ENCODE results near the gene COL15A1. TPM values are rescaled to one million over a fixed set of nuclear protein-coding genes. Genes with fewer than 3 reads are reported as not detected.
A peak's percentile ranks its signal among the peaks of the same experiment; 100 is the strongest.

COL15A1 gene
- total RNA-seq, 1 donor from 2014 or later = 11.8 TPM

DNA sequence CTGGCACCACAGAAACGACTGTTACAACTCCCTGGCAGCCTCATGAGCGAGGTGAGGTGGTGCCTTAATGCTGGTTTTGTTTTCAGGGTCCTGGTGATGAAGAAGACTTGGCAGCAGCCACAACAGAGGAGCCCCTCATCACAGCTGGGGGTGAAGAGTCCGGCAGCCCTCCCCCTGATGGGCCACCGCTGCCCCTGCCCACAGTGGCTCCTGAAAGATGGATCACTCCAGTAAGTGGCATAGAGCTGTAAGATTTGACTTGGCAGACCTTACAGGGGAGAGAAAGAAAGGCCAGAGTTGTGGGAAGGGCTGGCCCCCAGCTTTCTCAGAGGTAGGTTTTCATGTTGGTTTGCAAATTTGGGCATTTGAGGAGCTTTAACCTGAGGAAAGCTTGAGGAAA lies 72.2 kb downstream of the COL15A1 start:
- no peaks in the 10 kb centered on the region for H3K27me3 ChIP-seq (ENCODE audit: control insufficient read depth, insufficient read depth, low read length)
- H3K36me3 ChIP-seq (ENCODE audit: control insufficient read depth, insufficient read depth, low read length) = no peaks in the 10 kb centered on the region
- TF ChIP-seq, protein P1, sequence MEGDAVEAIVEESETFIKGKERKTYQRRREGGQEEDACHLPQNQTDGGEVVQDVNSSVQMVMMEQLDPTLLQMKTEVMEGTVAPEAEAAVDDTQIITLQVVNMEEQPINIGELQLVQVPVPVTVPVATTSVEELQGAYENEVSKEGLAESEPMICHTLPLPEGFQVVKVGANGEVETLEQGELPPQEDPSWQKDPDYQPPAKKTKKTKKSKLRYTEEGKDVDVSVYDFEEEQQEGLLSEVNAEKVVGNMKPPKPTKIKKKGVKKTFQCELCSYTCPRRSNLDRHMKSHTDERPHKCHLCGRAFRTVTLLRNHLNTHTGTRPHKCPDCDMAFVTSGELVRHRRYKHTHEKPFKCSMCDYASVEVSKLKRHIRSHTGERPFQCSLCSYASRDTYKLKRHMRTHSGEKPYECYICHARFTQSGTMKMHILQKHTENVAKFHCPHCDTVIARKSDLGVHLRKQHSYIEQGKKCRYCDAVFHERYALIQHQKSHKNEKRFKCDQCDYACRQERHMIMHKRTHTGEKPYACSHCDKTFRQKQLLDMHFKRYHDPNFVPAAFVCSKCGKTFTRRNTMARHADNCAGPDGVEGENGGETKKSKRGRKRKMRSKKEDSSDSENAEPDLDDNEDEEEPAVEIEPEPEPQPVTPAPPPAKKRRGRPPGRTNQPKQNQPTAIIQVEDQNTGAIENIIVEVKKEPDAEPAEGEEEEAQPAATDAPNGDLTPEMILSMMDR (IDR thresholded peaks at IDR 0.05; ENCODE audit: insufficient read depth, low read length, poor library complexity, severe bottlenecking) = no peak
- DNase-seq (ENCODE audit: low read depth) = no peak
- no peak overlapping the region for H3K4me3 ChIP-seq (ENCODE audit: low read depth, low read length)

- TF ChIP-seq, protein P1 (IDR thresholded peaks at IDR 0.05; ENCODE audit: insufficient read depth, low read length, poor library complexity, severe bottlenecking) = no peak
- no peaks in the 10 kb centered on the region for H3K36me3 ChIP-seq (ENCODE audit: control insufficient read depth, insufficient read depth, low read length)
- no peak for DNase-seq (ENCODE audit: low read depth)
- H3K27me3 ChIP-seq (ENCODE audit: control insufficient read depth, insufficient read depth, low read length) = no peaks in the 10 kb centered on the region
- no peak overlapping the region for H3K4me3 ChIP-seq (ENCODE audit: low read depth, low read length)
These were observed 73.1 kb downstream of the COL15A1 start for GRCh38 chr9:99016681-99017387.

GRCh38 chr9:99018653-99019052 lies 74.9 kb downstream of the COL15A1 start:
- Histone ChIP-seq H3K27me3 (ENCODE audit: control insufficient read depth, insufficient read depth, low read length) (no peaks in the 10 kb centered on the region), H3K4me3 (ENCODE audit: low read depth, low read length) (no peak overlapping the region), H3K36me3 (ENCODE audit: control insufficient read depth, insufficient read depth, low read length) (no peaks in the 10 kb centered on the region)
- DNase-seq (ENCODE audit: low read depth) = no peak
- TF ChIP-seq, protein P1 (IDR thresholded peaks at IDR 0.05; ENCODE audit: insufficient read depth, low read length, poor library complexity, severe bottlenecking) = no peak

- Histone ChIP-seq H3K4me3 (ENCODE audit: low read depth, low read length) (no peak overlapping the region), H3K36me3 (ENCODE audit: control insufficient read depth, insufficient read depth, low read length) (no peaks in the 10 kb centered on the region), H3K27me3 (ENCODE audit: control insufficient read depth, insufficient read depth, low read length) (no peaks in the 10 kb centered on the region)
- peak; percentile 91 for DNase-seq (ENCODE audit: low read depth)
- TF ChIP-seq, protein P1 (IDR thresholded peaks at IDR 0.05; ENCODE audit: insufficient read depth, low read length, poor library complexity, severe bottlenecking) = no peak
These were observed 76.0 kb downstream of the COL15A1 start for GRCh38 chr9:99019510-99020331.

DNA sequence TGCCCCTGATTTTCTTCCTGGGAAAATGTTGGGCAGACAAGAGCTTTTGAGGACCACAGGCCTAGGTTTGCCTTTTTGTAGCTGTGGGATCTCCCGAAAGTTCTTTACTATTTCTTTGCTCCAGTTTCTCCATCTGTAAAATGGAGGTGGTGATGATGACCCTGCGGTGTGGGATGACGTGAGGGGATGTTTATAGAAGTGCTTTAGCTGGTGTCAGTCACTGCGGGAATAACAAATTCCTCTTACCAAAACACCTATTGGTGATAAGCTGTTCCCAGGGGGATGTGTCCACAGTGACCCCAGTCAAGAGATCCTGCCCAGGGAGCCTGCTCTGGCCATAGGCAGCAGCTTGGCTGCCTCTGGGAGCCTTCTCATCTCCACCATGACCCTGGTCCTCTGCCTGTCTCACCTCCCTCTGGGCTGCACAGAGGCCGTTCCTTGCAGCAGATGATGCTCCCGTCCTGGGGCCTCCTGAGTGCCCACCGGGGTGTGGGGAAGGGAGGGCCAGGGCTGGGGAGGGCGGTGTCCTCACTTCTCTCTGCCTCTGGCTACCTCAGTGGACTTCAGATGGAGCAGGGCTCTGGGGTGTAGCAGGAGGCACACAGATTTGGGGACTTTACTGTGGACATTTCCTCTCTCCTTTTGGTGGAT lies 77.2 kb downstream of the COL15A1 start:
- Histone ChIP-seq H3K36me3 (ENCODE audit: control insufficient read depth, insufficient read depth, low read length) (no peaks in the 10 kb centered on the region), H3K4me3 (ENCODE audit: low read depth, low read length) (no peak overlapping the region), H3K27me3 (ENCODE audit: control insufficient read depth, insufficient read depth, low read length) (no peaks in the 10 kb centered on the region)
- no peak for DNase-seq (ENCODE audit: low read depth)
- TF ChIP-seq, protein P1 (IDR thresholded peaks at IDR 0.05; ENCODE audit: insufficient read depth, low read length, poor library complexity, severe bottlenecking) = no peak
